Karpas-422 (cell line): ENCODE measurements around the gene PRKCZ. TPM values are rescaled to one million over a fixed set of nuclear protein-coding genes. Genes with fewer than 3 reads are reported as not detected.

ENCODE experiments used
- DNase-seq: peaks from one replicate; pipeline ENCODE4 v3.0.0-alpha.2; 2015
- H2AFZ ChIP-seq: fragments of 200-600 bp; sonication (generic); 2 replicates; pipeline ENCODE4 v1.6.1; 2014; ENCODE audit warnings: antibody characterized with exemption, low read length, mixed read lengths
- H3K27ac ChIP-seq: fragments of 200-600 bp; sonication (generic); 2 replicates; pipeline ENCODE4 v1.5.1; 2014; ENCODE audit warnings: mild to moderate bottlenecking, low read length, moderate library complexity
- H3K27me3 ChIP-seq: fragments of 200-600 bp; sonication (generic); 2 replicates; pipeline ENCODE4 v1.6.1; 2014; ENCODE audit warnings: low read length, mixed read lengths
- H3K36me3 ChIP-seq: fragments of 200-600 bp; sonication (generic); 2 replicates; pipeline ENCODE4 v1.6.1; 2014; ENCODE audit warnings: low read length, mixed read lengths; ENCODE audit not compliant: insufficient read depth
- H3K4me1 ChIP-seq: fragments of 200-600 bp; sonication (generic); 2 replicates; pipeline ENCODE4 v1.6.1; 2014; ENCODE audit warnings: mild to moderate bottlenecking, low read length, mixed read lengths
- H3K4me2 ChIP-seq: fragments of 200-600 bp; sonication (generic); 2 replicates; pipeline ENCODE4 v1.6.1; 2014; ENCODE audit warnings: low read length, low read depth, mild to moderate bottlenecking; ENCODE audit not compliant: poor library complexity, severe bottlenecking
- H3K4me3 ChIP-seq: fragments of 200-600 bp; sonication (generic); 2 replicates; pipeline ENCODE4 v1.5.1; 2014; ENCODE audit warnings: mild to moderate bottlenecking, antibody characterized with exemption, low read length, mixed read lengths
- H3K79me2 ChIP-seq: fragments of 200-600 bp; sonication (generic); 2 replicates; pipeline ENCODE4 v1.6.1; 2014; ENCODE audit warnings: mild to moderate bottlenecking, low read length, mixed read lengths
- H3K9ac ChIP-seq: fragments of 200-600 bp; sonication (generic); 2 replicates; pipeline ENCODE4 v1.6.0; 2014; ENCODE audit warnings: low read length
- H3K9me2 ChIP-seq: fragments of 200-600 bp; sonication (generic), shearing (Covaris generic); replicated peaks from 2 replicates; pipeline ENCODE4 v1.6.0; 2014; ENCODE audit warnings: mild to moderate bottlenecking, low read length, moderate library complexity; ENCODE audit not compliant: insufficient read depth
- H3K9me3 ChIP-seq: fragments of 300-700, 200-600 bp; sonication (generic); 2 replicates; pipeline ENCODE4 v1.6.1; 2014; ENCODE audit warnings: low read length, mixed read lengths
- H4K20me1 ChIP-seq: fragments of 200-600 bp; sonication (generic); 2 replicates; pipeline ENCODE4 v1.6.1; 2014; ENCODE audit warnings: mild to moderate bottlenecking, antibody characterized with exemption, low read length, low read depth; ENCODE audit not compliant: insufficient read depth
- total RNA-seq: library from RNA; depleted of rRNA; stranded (reverse); fragments of >200 nt; shearing (Covaris generic); gene quantifications from 2 replicates; pipeline ENCODE4 v1.2.3, GENCODE V29; 2014; ENCODE audit warnings: low replicate concordance

PRKCZ gene
- total RNA-seq, 1 experiment from 2014 or later = not detected

DNA sequence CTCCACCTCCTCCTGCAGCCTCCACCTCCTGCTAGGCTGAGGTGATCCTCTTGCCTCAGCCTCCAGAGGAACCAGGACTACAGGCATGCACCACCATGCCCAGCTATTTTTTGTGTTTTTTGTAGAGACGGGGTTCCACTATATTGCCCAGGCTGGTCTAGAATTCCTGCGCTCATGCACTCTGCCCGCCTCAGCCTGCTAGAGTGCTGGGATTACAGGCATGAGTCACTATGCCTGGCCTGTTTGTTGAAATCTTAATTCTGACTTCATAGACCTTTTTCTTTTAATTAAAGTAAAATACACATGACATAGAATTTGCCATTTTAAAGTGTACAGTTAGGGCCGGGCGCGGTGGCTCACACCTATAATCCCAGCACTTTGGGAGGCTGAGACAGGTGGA lies 101.7 kb downstream of the PRKCZ start:
- Histone ChIP-seq H2AFZ (no peak overlapping the region), H3K9me2 (no peaks in the 10 kb centered on the region), H3K36me3 (no peaks in the 10 kb centered on the region), H3K27ac (no peak overlapping the region), H3K27me3 (no peaks in the 10 kb centered on the region), H3K4me1 (no peaks in the 10 kb centered on the region), H3K4me3 (no peak overlapping the region), H3K9ac (no peak overlapping the region), H3K4me2 (no peak overlapping the region), H4K20me1 (no peaks in the 10 kb centered on the region), H3K9me3 (no peaks in the 10 kb centered on the region), H3K79me2 (no peaks in the 10 kb centered on the region)
- DNase-seq = no peak

DNA sequence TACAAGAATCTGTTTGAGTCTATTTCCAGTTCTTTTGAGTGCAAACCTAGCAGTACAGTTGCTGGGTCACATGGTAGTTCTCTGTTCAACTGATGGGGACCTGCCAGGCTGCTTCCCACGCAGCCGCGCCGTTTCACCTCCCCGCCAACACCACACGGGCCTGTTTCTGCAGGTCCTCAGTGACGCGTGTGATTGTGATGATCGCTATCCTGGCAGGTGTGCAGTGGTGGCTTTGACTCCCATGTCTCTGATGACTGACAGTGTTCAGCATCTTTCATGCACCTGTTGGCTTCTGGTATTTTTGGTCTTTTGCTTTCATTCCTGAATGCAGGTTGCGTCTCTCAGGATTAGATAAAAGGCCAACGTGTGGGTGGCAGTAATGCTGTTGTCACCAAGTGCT lies 102.7 kb downstream of the PRKCZ start:
- no peaks in the 10 kb centered on the region for H4K20me1 ChIP-seq
- no peak overlapping the region for H3K4me3 ChIP-seq
- no peaks in the 10 kb centered on the region for H3K27me3 ChIP-seq
- H3K4me1 ChIP-seq = no peaks in the 10 kb centered on the region
- no peak overlapping the region for H3K9ac ChIP-seq
- H3K79me2 ChIP-seq = no peaks in the 10 kb centered on the region
- no peak overlapping the region for H3K4me2 ChIP-seq
- no peak overlapping the region for H2AFZ ChIP-seq
- no peak for DNase-seq
- no peaks in the 10 kb centered on the region for H3K9me2 ChIP-seq
- no peaks in the 10 kb centered on the region for H3K36me3 ChIP-seq
- no peak overlapping the region for H3K27ac ChIP-seq
- H3K9me3 ChIP-seq = no peaks in the 10 kb centered on the region

DNA sequence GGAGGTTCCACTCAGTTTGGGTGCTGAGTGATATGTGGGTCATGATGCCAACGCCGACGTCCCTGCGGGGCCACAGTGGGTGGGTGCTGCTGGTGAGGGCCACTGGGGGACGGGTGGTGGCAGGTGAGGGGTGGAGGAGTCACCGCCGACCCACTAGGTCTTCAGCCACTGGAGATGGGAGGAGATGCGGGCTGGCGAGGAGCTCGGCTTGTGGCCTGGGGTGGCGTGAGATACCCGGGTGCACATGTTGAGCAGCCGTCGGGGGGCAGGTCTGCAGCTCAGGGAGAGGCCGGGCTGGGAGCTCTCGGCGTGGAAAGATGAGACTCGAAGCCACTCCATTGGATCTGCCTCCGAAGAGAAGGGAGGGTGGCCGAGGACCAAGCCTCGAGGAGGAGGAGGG lies 103.8 kb downstream of the PRKCZ start:
- no peak overlapping the region for H3K9ac ChIP-seq
- H3K4me2 ChIP-seq = no peak overlapping the region

DNA sequence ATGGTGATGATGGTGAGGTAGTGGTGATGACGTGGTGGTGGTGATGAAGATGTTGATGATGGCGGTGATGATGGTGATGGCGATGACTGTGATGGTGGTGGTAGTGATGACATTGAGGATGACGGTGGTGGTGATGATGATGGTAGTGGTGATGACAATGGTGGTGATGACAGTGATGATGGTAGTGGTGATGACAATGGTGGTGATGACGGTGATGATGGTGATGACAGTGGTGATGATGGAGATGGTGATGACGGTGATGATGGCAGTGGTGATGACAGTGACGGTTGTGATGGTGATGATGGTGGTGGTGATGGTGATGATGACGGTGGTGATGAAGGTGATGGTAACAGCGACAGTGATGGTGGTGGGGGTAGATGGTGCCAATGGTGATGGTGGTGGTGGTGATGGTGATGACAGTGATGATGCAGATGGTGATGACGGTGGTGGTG lies 105.0 kb downstream of the PRKCZ start:
- H3K9me3 ChIP-seq = no peaks in the 10 kb centered on the region
- H4K20me1 ChIP-seq = no peaks in the 10 kb centered on the region
- no peak overlapping the region for H3K9ac ChIP-seq
- no peaks in the 10 kb centered on the region for H3K36me3 ChIP-seq
- H3K27ac ChIP-seq = no peak overlapping the region
- H2AFZ ChIP-seq = no peak overlapping the region
- DNase-seq = no peak
- no peaks in the 10 kb centered on the region for H3K27me3 ChIP-seq
- H3K79me2 ChIP-seq = no peaks in the 10 kb centered on the region
- H3K4me3 ChIP-seq = no peak overlapping the region
- H3K9me2 ChIP-seq = no peaks in the 10 kb centered on the region
- no peak overlapping the region for H3K4me2 ChIP-seq
- no peaks in the 10 kb centered on the region for H3K4me1 ChIP-seq

More for the DNA sequence above, 103.8 kb downstream of the PRKCZ start:
- Histone ChIP-seq H4K20me1 (no peaks in the 10 kb centered on the region), H3K4me3 (no peak overlapping the region), H3K79me2 (no peaks in the 10 kb centered on the region), H3K4me1 (no peaks in the 10 kb centered on the region), H3K36me3 (no peaks in the 10 kb centered on the region), H2AFZ (no peak overlapping the region), H3K9me2 (no peaks in the 10 kb centered on the region), H3K27me3 (no peaks in the 10 kb centered on the region), H3K9me3 (no peaks in the 10 kb centered on the region), H3K27ac (no peak overlapping the region)
- no peak for DNase-seq

DNA sequence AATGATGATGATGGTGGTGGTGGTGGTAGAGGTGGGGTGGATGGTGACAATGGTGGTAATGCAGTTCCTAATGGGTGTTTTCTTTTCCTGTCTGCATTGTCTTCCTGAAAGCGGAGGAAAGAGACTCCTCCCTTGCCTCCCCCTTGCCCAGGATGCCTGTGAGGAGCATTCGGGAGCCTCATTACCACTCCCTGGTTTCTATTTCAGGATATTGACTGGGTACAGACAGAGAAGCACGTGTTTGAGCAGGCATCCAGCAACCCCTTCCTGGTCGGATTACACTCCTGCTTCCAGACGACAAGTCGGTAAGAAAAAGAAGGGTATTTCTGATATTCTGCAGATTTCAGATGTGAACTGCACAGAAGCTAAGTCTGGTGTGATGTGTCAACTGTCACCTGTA lies 105.6 kb downstream of the PRKCZ start:
- Histone ChIP-seq H3K9me3 (no peaks in the 10 kb centered on the region), H3K9me2 (no peaks in the 10 kb centered on the region), H3K27me3 (no peaks in the 10 kb centered on the region), H3K79me2 (no peaks in the 10 kb centered on the region), H3K27ac (no peak overlapping the region), H2AFZ (no peak overlapping the region), H3K9ac (no peak overlapping the region), H3K4me2 (no peak overlapping the region), H3K36me3 (no peaks in the 10 kb centered on the region), H3K4me1 (no peaks in the 10 kb centered on the region), H4K20me1 (no peaks in the 10 kb centered on the region), H3K4me3 (no peak overlapping the region)
- DNase-seq = no peak

DNA sequence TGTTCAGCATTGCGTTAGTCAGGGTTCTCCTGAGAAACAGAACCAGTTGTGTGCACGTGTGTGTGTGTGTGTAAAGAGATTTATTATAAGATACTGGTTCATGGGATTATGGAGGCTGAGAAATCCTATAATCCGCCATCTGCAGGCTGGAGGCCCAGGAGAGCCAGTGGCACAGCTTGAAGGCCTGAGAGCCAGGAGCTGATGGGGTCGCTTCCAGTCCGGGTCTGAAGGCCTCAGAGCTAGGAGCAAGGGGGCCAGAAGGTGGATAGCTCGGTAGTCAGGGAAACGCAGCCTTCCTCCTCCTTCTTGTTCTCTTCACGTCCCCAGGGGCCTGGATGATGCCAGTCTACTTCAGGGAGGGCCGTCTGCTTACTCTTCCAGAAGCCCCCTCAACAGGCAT lies 106.7 kb downstream of the PRKCZ start:
- Histone ChIP-seq H3K4me3 (no peak overlapping the region), H3K27me3 (no peaks in the 10 kb centered on the region), H4K20me1 (no peaks in the 10 kb centered on the region), H3K4me2 (no peak overlapping the region), H3K27ac (no peak overlapping the region), H3K79me2 (no peaks in the 10 kb centered on the region), H3K4me1 (no peaks in the 10 kb centered on the region), H2AFZ (no peak overlapping the region), H3K9me3 (no peaks in the 10 kb centered on the region), H3K9ac (no peak overlapping the region), H3K36me3 (no peaks in the 10 kb centered on the region), H3K9me2 (no peaks in the 10 kb centered on the region)
- no peak for DNase-seq

DNA sequence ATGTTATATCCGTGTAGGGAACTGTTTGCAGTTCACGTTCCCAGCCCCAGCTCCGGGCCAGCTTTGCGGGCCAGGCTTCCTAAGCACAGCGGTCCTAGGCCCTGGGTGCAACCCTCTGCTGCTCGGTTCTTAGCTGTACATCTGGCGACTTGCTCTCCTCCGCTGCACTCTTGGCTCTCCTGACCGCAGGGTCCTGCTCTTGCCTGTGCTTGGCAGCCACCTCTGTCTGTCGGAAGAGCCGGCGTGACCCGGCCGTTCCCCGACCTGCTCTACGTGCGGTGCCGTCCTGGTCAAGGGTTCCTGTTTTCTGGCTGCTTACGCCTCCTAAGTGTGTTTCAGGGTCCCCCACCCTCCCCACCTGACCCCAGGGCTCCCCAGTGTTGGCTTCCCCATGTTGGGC lies 107.6 kb downstream of the PRKCZ start:
- H3K9me2 ChIP-seq = no peaks in the 10 kb centered on the region
- no peaks in the 10 kb centered on the region for H3K4me1 ChIP-seq
- H3K27me3 ChIP-seq = no peaks in the 10 kb centered on the region
- H4K20me1 ChIP-seq = no peaks in the 10 kb centered on the region
- H3K79me2 ChIP-seq = no peaks in the 10 kb centered on the region
- H3K27ac ChIP-seq = no peak overlapping the region
- H3K4me3 ChIP-seq = no peak overlapping the region
- no peak for DNase-seq
- no peaks in the 10 kb centered on the region for H3K9me3 ChIP-seq
- no peak overlapping the region for H3K9ac ChIP-seq
- no peak overlapping the region for H3K4me2 ChIP-seq
- no peak overlapping the region for H2AFZ ChIP-seq
- no peaks in the 10 kb centered on the region for H3K36me3 ChIP-seq

DNA sequence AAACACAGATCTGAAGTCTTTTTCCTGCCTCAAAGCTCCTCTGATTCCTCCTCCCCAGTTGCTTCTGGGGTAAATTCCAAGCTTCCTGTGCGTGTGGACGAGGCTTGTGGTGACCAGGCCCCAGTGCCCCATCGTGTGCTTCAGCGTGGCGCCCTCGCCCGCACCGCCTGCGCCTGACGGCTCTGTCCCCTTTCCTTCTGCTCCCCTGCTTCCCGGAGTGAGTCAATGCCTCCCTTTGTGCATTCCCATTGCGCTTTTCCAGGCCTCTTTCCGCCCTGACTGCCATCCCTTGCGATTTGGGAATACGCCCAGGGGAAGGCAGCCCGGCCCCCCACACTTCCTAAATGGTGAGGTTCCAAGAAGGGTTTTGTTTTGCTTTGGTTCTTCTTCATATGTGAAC lies 108.1 kb downstream of the PRKCZ start:
- Histone ChIP-seq H3K4me1 (no peaks in the 10 kb centered on the region), H3K9me2 (no peaks in the 10 kb centered on the region), H3K27ac (no peak overlapping the region), H3K4me3 (no peak overlapping the region), H3K9ac (no peak overlapping the region), H3K4me2 (no peak overlapping the region), H3K9me3 (no peaks in the 10 kb centered on the region), H4K20me1 (no peaks in the 10 kb centered on the region), H2AFZ (no peak overlapping the region), H3K79me2 (no peaks in the 10 kb centered on the region), H3K36me3 (no peaks in the 10 kb centered on the region), H3K27me3 (no peaks in the 10 kb centered on the region)
- DNase-seq = no peak

DNA sequence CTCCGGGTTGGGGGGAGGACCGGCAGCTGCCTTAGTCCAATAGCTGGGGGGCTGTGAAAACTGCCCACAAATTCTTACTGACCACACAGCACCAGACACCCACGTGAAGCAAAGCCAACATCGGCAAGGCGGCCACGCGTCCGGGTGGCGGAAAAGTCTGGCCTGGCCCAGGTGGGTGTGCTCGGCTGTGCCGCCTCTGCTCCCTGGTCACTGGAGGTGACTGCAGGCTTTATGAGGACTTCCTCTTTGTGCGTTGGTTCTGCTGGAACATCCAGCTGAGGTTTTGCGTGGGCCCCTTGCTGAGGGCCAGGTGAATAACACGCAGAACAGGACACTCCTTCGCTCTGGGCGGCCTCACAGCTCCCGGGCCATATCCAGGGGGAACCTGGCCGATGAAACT lies 108.9 kb downstream of the PRKCZ start:
- Histone ChIP-seq H3K27me3 (no peaks in the 10 kb centered on the region), H3K4me1 (no peaks in the 10 kb centered on the region), H3K4me3 (no peak overlapping the region), H3K9ac (no peak overlapping the region), H3K79me2 (no peaks in the 10 kb centered on the region), H2AFZ (no peak overlapping the region), H3K27ac (no peak overlapping the region), H3K9me3 (no peaks in the 10 kb centered on the region), H3K36me3 (no peaks in the 10 kb centered on the region), H3K9me2 (no peaks in the 10 kb centered on the region), H3K4me2 (no peak overlapping the region), H4K20me1 (no peaks in the 10 kb centered on the region)
- DNase-seq = no peak
